Measurements from ENCODE around the gene CEP85.

- TF ChIP-seq POLR2AphosphoS5 (IDR thresholded peaks at IDR 0.05) (no peak), CTCF (IDR thresholded peaks at IDR 0.05) (no peak), EP300 (IDR thresholded peaks at IDR 0.05) (no peak), POLR2A (IDR thresholded peaks at IDR 0.05) (no peak)
These were observed 60.0 kb downstream of the CEP85 start for GRCh38 chr1:26293911-26294463.

Measured in upper lobe of left lung (tissue), 4 donors.